ENCODE results near the gene OR2A42.
"Not testable (repeated sequence)": the region's sequence is repeated elsewhere in the genome, so short reads cannot be mapped to it uniquely, and the experiment has no call there.

OR2A42 gene

GRCh38 chr7:144239365-144239764, at the start of gene OR2A42:
Gene OR2A42 (minus strand): TSS chr7:144239605. CDS start chr7:144232843, 6,762 bp downstream.
- in situ Hi-C loops (cut with MboI; ENCODE audit: low sequenced_read_pairs) = not testable (repeated sequence)

- in situ Hi-C loops (cut with MboI; ENCODE audit: low sequenced_read_pairs) = not testable (repeated sequence)
These were observed 47.9 kb upstream of the OR2A42 start for GRCh38 chr7:144287171-144287784.

- in situ Hi-C loops (cut with MboI; ENCODE audit: low sequenced_read_pairs) = not testable (repeated sequence)
These were observed 44.3 kb upstream of the OR2A42 start for GRCh38 chr7:144283716-144284115.

GRCh38 chr7:144282490-144282889, 43.1 kb upstream of the OR2A42 start:
- in situ Hi-C loops (cut with MboI; ENCODE audit: low sequenced_read_pairs) = not testable (repeated sequence)

- in situ Hi-C loops (cut with MboI; ENCODE audit: low sequenced_read_pairs) = not testable (repeated sequence)
These were observed 42.6 kb upstream of the OR2A42 start for GRCh38 chr7:144281981-144282380.

GRCh38 chr7:144280010-144280409, 40.6 kb upstream of the OR2A42 start:
- in situ Hi-C loops (cut with MboI; ENCODE audit: low sequenced_read_pairs) = not testable (repeated sequence)

- in situ Hi-C loops (cut with MboI; ENCODE audit: low sequenced_read_pairs) = not testable (repeated sequence)
These were observed 35.9 kb upstream of the OR2A42 start for GRCh38 chr7:144275281-144275680.

- in situ Hi-C loops (cut with MboI; ENCODE audit: low sequenced_read_pairs) = not testable (repeated sequence)
These were observed 29.8 kb upstream of the OR2A42 start, which contains the start of gene CTAGE8 for GRCh38 chr7:144269188-144269587. Gene CTAGE8 (minus strand): TSS chr7:144269288. CDS start chr7:144269250, 38 bp downstream.

- in situ Hi-C loops (cut with MboI; ENCODE audit: low sequenced_read_pairs) = not testable (repeated sequence)
These were observed 25.3 kb upstream of the OR2A42 start, which contains the start of gene OR2A7 for GRCh38 chr7:144264692-144265091. Gene OR2A7 (minus strand): TSS chr7:144264792. CDS start chr7:144259628, 5,164 bp downstream.

GRCh38 chr7:144262128-144262527, 22.7 kb upstream of the OR2A42 start:
- in situ Hi-C loops (cut with MboI; ENCODE audit: low sequenced_read_pairs) = not testable (repeated sequence)

GRCh38 chr7:144259067-144259466, 19.7 kb upstream of the OR2A42 start:
- in situ Hi-C loops (cut with MboI; ENCODE audit: low sequenced_read_pairs) = not testable (repeated sequence)

- in situ Hi-C loops (cut with MboI; ENCODE audit: low sequenced_read_pairs) = no loop called here
These were observed 16.7 kb upstream of the OR2A42 start for GRCh38 chr7:144256112-144256511.

GRCh38 chr7:144255471-144255897, 16.1 kb upstream of the OR2A42 start:
- in situ Hi-C loops (cut with MboI; ENCODE audit: low sequenced_read_pairs) = no loop called here

- in situ Hi-C loops (cut with MboI; ENCODE audit: low sequenced_read_pairs) = not testable (repeated sequence)
These were observed 12.9 kb upstream of the OR2A42 start for GRCh38 chr7:144252307-144252706.

- in situ Hi-C loops (cut with MboI; ENCODE audit: low sequenced_read_pairs) = not testable (repeated sequence)
These were observed 8.4 kb upstream of the OR2A42 start for GRCh38 chr7:144247674-144248330.

GRCh38 chr7:144246967-144247366, 7.6 kb upstream of the OR2A42 start:
- in situ Hi-C loops (cut with MboI; ENCODE audit: low sequenced_read_pairs) = not testable (repeated sequence)

GRCh38 chr7:144245372-144245771, 6.0 kb upstream of the OR2A42 start:
- in situ Hi-C loops (cut with MboI; ENCODE audit: low sequenced_read_pairs) = not testable (repeated sequence)

- in situ Hi-C loops (cut with MboI; ENCODE audit: low sequenced_read_pairs) = not testable (repeated sequence)
These were observed 799 bp downstream of the OR2A42 start for GRCh38 chr7:144238530-144239082.

- in situ Hi-C loops (cut with MboI; ENCODE audit: low sequenced_read_pairs) = not testable (repeated sequence)
These were observed 6.4 kb downstream of the OR2A42 start for GRCh38 chr7:144233039-144233438.

- in situ Hi-C loops (cut with MboI; ENCODE audit: low sequenced_read_pairs) = not testable (repeated sequence)
These were observed 8.4 kb downstream of the OR2A42 start for GRCh38 chr7:144231027-144231426.

GRCh38 chr7:144228810-144229209, 10.6 kb downstream of the OR2A42 start:
- in situ Hi-C loops (cut with MboI; ENCODE audit: low sequenced_read_pairs) = not testable (repeated sequence)

GRCh38 chr7:144226866-144227265, 12.5 kb downstream of the OR2A42 start:
- in situ Hi-C loops (cut with MboI; ENCODE audit: low sequenced_read_pairs) = not testable (repeated sequence)

Measured in HL-60/S4 treated with phorbol 12-myristate 13-acetate at 8.2 ng/mL for 4 days and 3 days (cell line).